Measurements from ENCODE around the gene TRDN. TPM values are rescaled to one million over a fixed set of nuclear protein-coding genes. Genes with fewer than 3 reads are reported as not detected.
"Not testable (repeated sequence)": the region's sequence is repeated elsewhere in the genome, so short reads cannot be mapped to it uniquely, and the experiment has no call there.

Gene TRDN
- total RNA-seq, 2 donors from 2014 or later: 1.9 to 2.2 TPM

DNA sequence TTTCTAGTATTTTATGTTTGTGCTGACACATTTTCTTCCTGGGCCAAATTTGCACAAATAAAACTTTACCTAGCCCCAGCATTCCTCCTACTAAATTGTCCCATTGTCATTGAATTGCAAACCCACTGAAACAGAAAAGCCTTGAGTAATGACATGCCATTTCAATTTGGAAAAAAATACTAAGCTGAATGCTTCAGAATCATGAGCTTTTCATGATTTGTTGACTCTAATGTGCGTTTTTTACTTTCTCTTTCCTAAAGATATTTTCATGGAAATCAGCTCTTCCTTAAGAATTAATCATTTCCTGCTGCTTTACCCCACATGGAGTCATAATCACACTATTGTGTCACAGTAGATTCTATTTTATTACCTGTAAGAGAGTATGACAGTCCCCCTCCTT lies 47.4 kb downstream of the TRDN start:
- TF ChIP-seq, protein P1, sequence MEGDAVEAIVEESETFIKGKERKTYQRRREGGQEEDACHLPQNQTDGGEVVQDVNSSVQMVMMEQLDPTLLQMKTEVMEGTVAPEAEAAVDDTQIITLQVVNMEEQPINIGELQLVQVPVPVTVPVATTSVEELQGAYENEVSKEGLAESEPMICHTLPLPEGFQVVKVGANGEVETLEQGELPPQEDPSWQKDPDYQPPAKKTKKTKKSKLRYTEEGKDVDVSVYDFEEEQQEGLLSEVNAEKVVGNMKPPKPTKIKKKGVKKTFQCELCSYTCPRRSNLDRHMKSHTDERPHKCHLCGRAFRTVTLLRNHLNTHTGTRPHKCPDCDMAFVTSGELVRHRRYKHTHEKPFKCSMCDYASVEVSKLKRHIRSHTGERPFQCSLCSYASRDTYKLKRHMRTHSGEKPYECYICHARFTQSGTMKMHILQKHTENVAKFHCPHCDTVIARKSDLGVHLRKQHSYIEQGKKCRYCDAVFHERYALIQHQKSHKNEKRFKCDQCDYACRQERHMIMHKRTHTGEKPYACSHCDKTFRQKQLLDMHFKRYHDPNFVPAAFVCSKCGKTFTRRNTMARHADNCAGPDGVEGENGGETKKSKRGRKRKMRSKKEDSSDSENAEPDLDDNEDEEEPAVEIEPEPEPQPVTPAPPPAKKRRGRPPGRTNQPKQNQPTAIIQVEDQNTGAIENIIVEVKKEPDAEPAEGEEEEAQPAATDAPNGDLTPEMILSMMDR (IDR thresholded peaks at IDR 0.05): no peak
- TF ChIP-seq POLR2AphosphoS5 (IDR thresholded peaks at IDR 0.05) (no peak), POLR2A (IDR thresholded peaks at IDR 0.05) (no peak)
- intact Hi-C loops (cut with DNase I): no loop called here
- H3K9me3 ChIP-seq: no peaks in the 10 kb centered on the region
- H3K4me3 ChIP-seq: no peak overlapping the region
- DNase-seq (ENCODE audit: low spot score): no peak
- H3K36me3 ChIP-seq: no peaks in the 10 kb centered on the region
- 33% methylated on average over 1 of the region's 1 CpG for WGBS
- H3K4me1 ChIP-seq (replicated peaks): no peaks in the 10 kb centered on the region
- H3K27me3 ChIP-seq (replicated peaks; ENCODE audit: insufficient read depth): no peaks in the 10 kb centered on the region
- no peak overlapping the region for H3K27ac ChIP-seq

DNA sequence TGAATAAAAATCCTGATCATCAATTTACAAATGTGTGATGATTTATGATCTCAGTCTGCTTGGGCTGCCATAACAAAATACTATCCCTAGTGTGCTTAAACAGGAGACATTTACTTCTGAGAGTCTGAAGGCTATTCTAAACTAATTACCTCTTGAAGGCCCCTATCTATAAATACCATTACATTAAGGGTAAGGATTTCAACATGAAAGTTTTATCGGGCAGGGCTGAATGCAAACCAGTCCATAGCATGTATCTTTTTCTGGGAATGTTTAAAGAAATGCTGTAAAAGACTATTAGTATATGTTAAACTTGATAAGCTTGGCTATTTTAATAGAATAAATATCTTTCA lies 48.2 kb downstream of the TRDN start:
- Histone ChIP-seq H3K4me1 (replicated peaks) (no peaks in the 10 kb centered on the region), H3K27me3 (replicated peaks; ENCODE audit: insufficient read depth) (no peaks in the 10 kb centered on the region), H3K9me3 (no peaks in the 10 kb centered on the region), H3K4me3 (no peak overlapping the region), H3K36me3 (no peaks in the 10 kb centered on the region), H3K27ac (no peak overlapping the region)
- WGBS: 31% methylated on average over 1 of the region's 1 CpG
- TF ChIP-seq POLR2A (IDR thresholded peaks at IDR 0.05) (no peak), POLR2AphosphoS5 (IDR thresholded peaks at IDR 0.05) (no peak)
- TF ChIP-seq, protein P1 (IDR thresholded peaks at IDR 0.05): no peak
- DNase-seq (ENCODE audit: low spot score): no peak
- intact Hi-C loops (cut with DNase I): no loop called here

DNA sequence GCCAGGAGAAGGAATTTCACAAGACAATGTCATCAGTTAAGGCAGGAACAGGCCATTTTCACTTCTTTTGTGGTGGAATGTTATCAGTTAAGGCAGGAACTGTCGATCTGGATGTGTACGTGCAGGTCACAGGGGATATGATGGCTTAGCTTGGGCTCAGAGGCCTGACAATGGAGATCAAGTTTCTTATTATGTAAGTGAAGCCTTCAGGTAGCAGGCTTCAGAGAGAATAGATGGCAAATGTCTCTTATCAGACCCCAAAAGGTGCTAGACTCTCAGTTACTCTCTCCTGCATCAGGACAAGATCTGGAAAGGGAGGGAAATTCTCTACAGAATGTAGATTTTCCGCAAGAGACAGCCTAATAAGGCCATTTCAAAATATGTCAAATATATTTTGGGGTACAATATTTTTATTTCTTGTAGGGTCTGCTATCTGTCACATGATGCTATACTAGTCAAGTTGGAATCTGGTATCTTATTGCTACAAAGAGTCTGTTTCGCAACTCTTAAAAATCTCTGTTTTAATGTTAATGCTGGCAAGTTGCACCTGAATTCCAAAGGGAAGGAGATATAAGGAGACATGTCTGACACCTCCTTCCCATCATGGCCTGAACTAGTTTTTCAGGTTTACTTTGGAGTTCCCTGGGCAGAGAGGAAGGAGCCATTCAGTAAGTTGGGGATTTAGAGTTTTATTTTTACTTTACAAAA lies 48.8 kb downstream of the TRDN start:
- no peak overlapping the region for H3K4me3 ChIP-seq
- intact Hi-C loops (cut with DNase I): no loop called here
- TF ChIP-seq, protein P1 (IDR thresholded peaks at IDR 0.05): no peak
- TF ChIP-seq POLR2A (IDR thresholded peaks at IDR 0.05): no peak
- no peak for TF ChIP-seq POLR2AphosphoS5 (IDR thresholded peaks at IDR 0.05)
- no peaks in the 10 kb centered on the region for H3K9me3 ChIP-seq
- no peak for DNase-seq (ENCODE audit: low spot score)
- no peaks in the 10 kb centered on the region for H3K36me3 ChIP-seq
- no peaks in the 10 kb centered on the region for H3K4me1 ChIP-seq (replicated peaks)
- WGBS: 61% methylated on average over 4 of the region's 4 CpGs
- no peaks in the 10 kb centered on the region for H3K27me3 ChIP-seq (replicated peaks; ENCODE audit: insufficient read depth)
- no peak overlapping the region for H3K27ac ChIP-seq

DNA sequence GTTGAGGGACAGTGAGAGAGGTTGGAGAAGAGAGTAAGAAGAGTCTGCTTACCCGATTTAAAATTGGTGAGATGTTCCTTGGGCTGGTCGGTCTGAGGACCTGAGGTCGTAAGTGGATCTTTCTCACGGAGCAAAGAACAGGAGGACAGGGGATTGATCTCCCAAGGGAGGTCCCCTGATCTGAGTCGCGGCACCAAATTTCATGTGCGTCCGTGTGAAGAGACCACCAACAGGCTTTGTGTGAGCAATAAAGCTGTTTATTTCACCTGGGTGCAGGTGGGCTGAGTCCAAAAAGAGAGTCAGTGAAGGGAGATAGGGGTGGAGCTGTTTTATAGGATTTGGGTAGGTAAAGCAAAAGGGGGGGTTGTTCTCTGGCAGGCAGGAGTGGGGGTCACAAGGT lies 49.3 kb downstream of the TRDN start:
- 93% methylated on average over 8 of the region's 8 CpGs for WGBS

DNA sequence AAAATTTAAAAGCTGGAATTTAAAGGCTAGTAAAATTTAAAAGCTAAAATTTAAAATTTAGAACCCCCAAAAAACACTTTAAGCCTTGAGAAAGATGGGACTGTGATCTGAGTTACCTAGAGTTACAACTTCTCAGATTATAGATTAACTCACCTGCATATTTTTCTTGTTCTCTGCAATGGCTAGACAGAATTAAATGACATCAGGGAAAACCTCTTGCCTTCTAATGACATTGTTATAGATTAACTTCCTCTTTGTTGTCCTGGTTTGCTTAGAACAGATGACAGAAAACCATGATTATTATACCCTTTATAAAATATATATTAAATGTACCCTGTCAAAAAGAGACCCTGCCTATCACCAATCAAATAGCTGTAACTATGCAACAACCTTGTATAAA lies 56.4 kb downstream of the TRDN start:
- H3K9me3 ChIP-seq: no peaks in the 10 kb centered on the region
- intact Hi-C loops (cut with DNase I): no loop called here
- no peaks in the 10 kb centered on the region for H3K27me3 ChIP-seq (replicated peaks; ENCODE audit: insufficient read depth)
- TF ChIP-seq POLR2AphosphoS5 (IDR thresholded peaks at IDR 0.05): no peak
- H3K4me1 ChIP-seq (replicated peaks): no peaks in the 10 kb centered on the region
- DNase-seq (ENCODE audit: low spot score): no peak
- H3K36me3 ChIP-seq: no peaks in the 10 kb centered on the region
- no peak overlapping the region for H3K4me3 ChIP-seq
- H3K27ac ChIP-seq: no peak overlapping the region

More for the DNA sequence above, 49.3 kb downstream of the TRDN start:
- H3K27ac ChIP-seq; H3K36me3 ChIP-seq; intact Hi-C loops (cut with DNase I); DNase-seq (ENCODE audit: low spot score); H3K4me1 ChIP-seq (replicated peaks); H3K4me3 ChIP-seq; H3K27me3 ChIP-seq (replicated peaks; ENCODE audit: insufficient read depth); H3K9me3 ChIP-seq: not testable (repeated sequence)

DNA sequence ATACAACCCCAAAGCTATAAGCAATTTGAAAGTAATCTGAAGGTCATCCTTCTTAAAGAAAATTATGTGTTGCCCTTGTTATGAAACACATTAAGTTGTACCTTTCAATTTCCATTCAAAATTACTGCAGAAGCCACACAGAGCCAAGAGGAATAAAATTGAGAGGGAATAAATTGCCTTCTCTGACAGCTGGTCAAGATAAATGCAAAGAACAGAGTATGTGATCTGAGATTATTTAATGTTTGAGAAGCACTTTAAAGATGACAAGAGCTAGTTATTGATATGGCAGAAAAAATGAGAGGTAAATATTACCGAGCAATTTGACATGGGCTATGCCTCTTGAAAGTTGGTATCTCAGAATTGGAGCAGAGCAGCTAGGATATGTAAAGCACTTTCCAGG lies 61.6 kb downstream of the TRDN start:
- Histone ChIP-seq H3K27ac (no peak overlapping the region), H3K9me3 (no peaks in the 10 kb centered on the region), H3K4me3 (no peak overlapping the region), H3K36me3 (no peaks in the 10 kb centered on the region), H3K27me3 (replicated peaks; ENCODE audit: insufficient read depth) (no peaks in the 10 kb centered on the region), H3K4me1 (replicated peaks) (no peaks in the 10 kb centered on the region)
- DNase-seq (ENCODE audit: low spot score): no peak
- TF ChIP-seq, protein P1 (IDR thresholded peaks at IDR 0.05): no peak
- TF ChIP-seq POLR2A (IDR thresholded peaks at IDR 0.05): no peak
- no peak for TF ChIP-seq POLR2AphosphoS5 (IDR thresholded peaks at IDR 0.05)
- 86% methylated on average over 1 of the region's 1 CpG for WGBS
- intact Hi-C loops (cut with DNase I): no loop called here
